COR-L47 (cell line): ENCODE data around the gene PPM1G.

ENCODE experiments used
- DNase-seq: peaks from one replicate; lab custom pipeline; 2025; lab: John Stamatoyannopoulos, UW

The PPM1G gene

GRCh38 chr2:27412419-27413152 is 3.2 kb upstream of the PPM1G start:
- DNase-seq, result no peak

GRCh38 chr2:27408601-27409320 is 630 bp downstream of the PPM1G start:
- peak; percentile 12 for DNase-seq

GRCh38 chr2:27407798-27408491 is 1.4 kb downstream of the PPM1G start:
- DNase-seq, result peak; percentile 70

- DNase-seq, result no peak
Observed at GRCh38 chr2:27400348-27401135, 8.8 kb downstream of the PPM1G start.

- no peak for DNase-seq
Observed at GRCh38 chr2:27398962-27399361, 10.4 kb downstream of the PPM1G start.

GRCh38 chr2:27393225-27393624 is 16.2 kb downstream of the PPM1G start:
- no peak for DNase-seq

- DNase-seq, result no peak
Observed at GRCh38 chr2:27390822-27391679, 18.3 kb downstream of the PPM1G start.

- DNase-seq, result no peak
Observed at GRCh38 chr2:27381577-27382181, 27.7 kb downstream of the PPM1G start.

GRCh38 chr2:27380626-27381545 is 28.5 kb downstream of the PPM1G start, which contains the start of gene ZNF513:
Gene ZNF513 (minus strand): TSS chr2:27380734. CDS start chr2:27380526, 208 bp downstream.
- peak; percentile 96 for DNase-seq

- peak; percentile 32 for DNase-seq
Observed at GRCh38 chr2:27379836-27380625, 29.4 kb downstream of the PPM1G start.

GRCh38 chr2:27379383-27379835 is 30.0 kb downstream of the PPM1G start:
- DNase-seq, result no peak

GRCh38 chr2:27378809-27379290 is 30.5 kb downstream of the PPM1G start:
- DNase-seq, result no peak

- DNase-seq, result no peak
Observed at GRCh38 chr2:27378096-27378808, 31.1 kb downstream of the PPM1G start.

GRCh38 chr2:27377618-27378095 is 31.7 kb downstream of the PPM1G start:
- no peak for DNase-seq

- no peak for DNase-seq
Observed at GRCh38 chr2:27376866-27377617, 32.3 kb downstream of the PPM1G start.

- no peak for DNase-seq
Observed at GRCh38 chr2:27376151-27376865, 33.1 kb downstream of the PPM1G start.
